ENCODE results near the gene EHD1. TPM values are rescaled to one million over a fixed set of nuclear protein-coding genes. Genes with fewer than 3 reads are reported as not detected.

Gene EHD1
- total and polyA plus RNA-seq, 5 donors = 20.8 to 35.3 (median 28.0) TPM

DNA sequence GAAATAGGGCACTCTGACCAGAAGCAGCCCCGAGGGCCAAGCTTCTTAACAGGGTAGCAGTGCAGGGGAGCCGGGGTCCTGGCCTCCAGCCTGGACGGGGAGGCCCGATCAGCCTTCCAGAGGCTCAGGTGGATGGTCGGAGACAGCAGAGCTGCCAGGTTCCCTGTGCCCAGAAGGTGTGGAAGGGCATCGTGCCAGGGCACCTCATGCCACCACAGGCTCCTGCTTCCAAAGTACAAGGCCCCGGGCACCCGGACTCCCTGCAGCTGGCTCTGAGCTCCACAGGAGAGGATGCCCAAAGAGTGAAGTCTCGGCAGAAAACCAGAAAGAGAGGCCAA lies 14.3 kb downstream of the EHD1 start:
- Histone ChIP-seq H3K27ac (ENCODE audit: low read length) (peak overlapping the region; percentile 87), H3K4me1 (ENCODE audit: control insufficient read depth, insufficient read depth, low read length) (peaks cover 28% of the 10 kb centered on the region), H3K9me3 (ENCODE audit: control insufficient read depth, low read length) (no peaks in the 10 kb centered on the region), H3K27me3 (ENCODE audit: control insufficient read depth, insufficient read depth) (no peaks in the 10 kb centered on the region), H3K4me3 (ENCODE audit: low read length) (no peak overlapping the region)
- no peak for DNase-seq
- intact Hi-C loops (cut with DNase I) = no loop called here
- 47% methylated on average over 9 of the region's 9 CpGs for WGBS
- ATAC-seq = peak; percentile 1 to 2

DNA sequence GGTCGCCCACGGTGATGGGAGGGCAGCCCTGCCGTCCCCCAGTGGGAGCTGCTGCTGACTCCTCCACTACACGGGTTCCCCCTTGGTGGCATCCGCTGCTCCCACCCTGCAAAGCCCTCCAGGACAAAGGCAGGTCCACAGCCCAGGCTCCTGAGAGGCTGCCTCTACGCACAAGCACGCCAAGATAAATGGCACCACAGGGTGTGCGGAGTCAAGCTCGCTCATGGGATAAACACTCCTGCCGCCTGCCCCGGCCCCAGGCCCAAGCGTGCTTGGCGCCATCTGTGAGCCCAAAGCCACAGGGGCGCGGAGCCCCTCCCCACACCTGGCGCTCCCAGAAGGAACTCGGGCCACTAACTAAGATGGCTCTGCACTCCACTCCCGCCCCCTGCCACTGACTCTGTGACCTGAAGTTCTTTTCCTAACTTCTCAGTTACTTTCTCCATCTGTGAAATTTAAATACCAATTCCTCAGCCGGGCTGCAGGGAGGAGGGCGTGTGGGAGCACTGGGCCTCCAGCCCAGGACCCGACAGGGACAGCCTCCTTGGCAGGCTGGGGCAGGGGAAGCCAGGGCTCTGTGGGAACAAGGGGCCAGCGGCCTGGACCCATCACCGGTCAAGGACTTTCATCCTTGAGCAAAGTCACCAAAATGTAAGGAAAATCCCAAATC lies 14.9 kb downstream of the EHD1 start:
- Histone ChIP-seq H3K4me1 (ENCODE audit: control insufficient read depth, insufficient read depth, low read length) (peaks cover 31% of the 10 kb centered on the region), H3K4me3 (ENCODE audit: low read length) (no peak overlapping the region), H3K9me3 (ENCODE audit: control insufficient read depth, low read length) (no peaks in the 10 kb centered on the region), H3K27ac (ENCODE audit: low read length) (peak overlapping the region; percentile 87), H3K27me3 (ENCODE audit: control insufficient read depth, insufficient read depth) (no peaks in the 10 kb centered on the region)
- intact Hi-C loops (cut with DNase I) = no loop called here
- peak; percentile 60 to 68 for ATAC-seq
- DNase-seq = peak in 2 of 3 donors; percentile 87 to 88
- WGBS = 49% methylated on average over 23 of the region's 23 CpGs

DNA sequence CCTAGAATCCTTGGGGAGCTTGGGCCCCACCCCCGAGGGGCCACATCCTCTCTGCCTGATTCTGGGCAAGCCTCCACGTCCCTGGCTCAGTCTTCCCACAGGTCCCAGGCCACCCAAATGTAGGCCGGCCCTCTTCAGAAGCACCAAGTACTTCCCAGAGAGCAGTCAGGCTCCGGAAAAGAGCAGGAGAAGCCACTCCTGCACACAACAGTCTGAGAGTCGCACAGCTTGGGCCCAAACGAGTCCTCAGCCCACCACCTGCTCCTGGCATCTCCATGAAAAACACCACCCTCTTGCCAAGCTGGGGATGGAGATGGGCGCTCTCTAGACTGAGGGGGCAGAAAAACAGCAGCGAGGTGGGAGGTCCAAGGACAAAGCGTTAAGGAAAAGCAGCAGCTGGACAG lies 15.4 kb downstream of the EHD1 start:
- ATAC-seq = peak; percentile 2 to 37
- peak; percentile 74 to 89 (median 85) for DNase-seq
- no peak overlapping the region for H3K4me3 ChIP-seq (ENCODE audit: low read length)
- peak overlapping the region; percentile 87 for H3K27ac ChIP-seq (ENCODE audit: low read length)
- WGBS = 39% methylated on average over 9 of the region's 9 CpGs
- intact Hi-C loops (cut with DNase I) = no loop called here
- peaks cover 31% of the 10 kb centered on the region for H3K4me1 ChIP-seq (ENCODE audit: control insufficient read depth, insufficient read depth, low read length)
- H3K27me3 ChIP-seq (ENCODE audit: control insufficient read depth, insufficient read depth) = no peaks in the 10 kb centered on the region
- no peaks in the 10 kb centered on the region for H3K9me3 ChIP-seq (ENCODE audit: control insufficient read depth, low read length)

DNA sequence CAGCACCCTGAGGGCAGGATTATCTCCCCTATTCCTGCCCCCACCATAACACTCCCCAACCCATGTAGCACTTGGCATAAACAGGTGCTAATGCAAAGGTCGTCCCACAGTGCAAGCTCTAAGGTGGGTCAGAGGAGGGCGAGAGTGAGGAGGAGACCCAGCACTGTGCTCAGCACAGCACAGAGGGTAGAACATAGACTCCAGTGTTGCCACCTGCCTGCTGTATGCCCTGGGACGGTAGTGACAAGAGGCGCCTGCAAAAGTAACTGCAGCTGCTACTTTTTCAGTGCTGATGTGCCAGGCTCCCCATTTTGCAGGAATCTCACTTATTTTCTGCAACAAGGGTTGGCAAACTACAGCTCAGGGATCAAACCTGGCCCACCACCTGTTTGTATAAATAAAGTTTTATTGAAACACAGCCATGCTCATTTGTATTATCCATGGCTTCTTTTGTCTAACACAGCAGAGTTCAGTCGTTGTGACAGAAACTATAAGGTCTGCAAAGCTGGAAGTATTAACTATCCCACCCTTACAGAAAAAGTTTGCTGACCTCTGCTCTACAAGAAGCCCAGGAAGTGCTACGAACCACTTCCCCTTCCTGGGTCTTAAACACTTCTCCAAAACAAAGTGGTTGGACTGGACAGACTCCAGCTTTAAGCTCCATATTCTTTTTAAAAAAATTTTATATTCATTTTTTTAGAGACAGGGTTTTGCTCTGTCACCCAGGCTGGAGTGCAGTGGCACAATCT lies 17.0 kb downstream of the EHD1 start:
- H3K9me3 ChIP-seq (ENCODE audit: control insufficient read depth, low read length) = no peaks in the 10 kb centered on the region
- no peak overlapping the region for H3K4me3 ChIP-seq (ENCODE audit: low read length)
- peaks cover 36% of the 10 kb centered on the region for H3K4me1 ChIP-seq (ENCODE audit: control insufficient read depth, insufficient read depth, low read length)
- DNase-seq (no peak), ATAC-seq (no peak)
- WGBS = 89% methylated on average over 6 of the region's 6 CpGs
- H3K27me3 ChIP-seq (ENCODE audit: control insufficient read depth, insufficient read depth) = no peaks in the 10 kb centered on the region
- no peak overlapping the region for H3K27ac ChIP-seq (ENCODE audit: low read length)
- intact Hi-C loops (cut with DNase I) = no loop called here

DNA sequence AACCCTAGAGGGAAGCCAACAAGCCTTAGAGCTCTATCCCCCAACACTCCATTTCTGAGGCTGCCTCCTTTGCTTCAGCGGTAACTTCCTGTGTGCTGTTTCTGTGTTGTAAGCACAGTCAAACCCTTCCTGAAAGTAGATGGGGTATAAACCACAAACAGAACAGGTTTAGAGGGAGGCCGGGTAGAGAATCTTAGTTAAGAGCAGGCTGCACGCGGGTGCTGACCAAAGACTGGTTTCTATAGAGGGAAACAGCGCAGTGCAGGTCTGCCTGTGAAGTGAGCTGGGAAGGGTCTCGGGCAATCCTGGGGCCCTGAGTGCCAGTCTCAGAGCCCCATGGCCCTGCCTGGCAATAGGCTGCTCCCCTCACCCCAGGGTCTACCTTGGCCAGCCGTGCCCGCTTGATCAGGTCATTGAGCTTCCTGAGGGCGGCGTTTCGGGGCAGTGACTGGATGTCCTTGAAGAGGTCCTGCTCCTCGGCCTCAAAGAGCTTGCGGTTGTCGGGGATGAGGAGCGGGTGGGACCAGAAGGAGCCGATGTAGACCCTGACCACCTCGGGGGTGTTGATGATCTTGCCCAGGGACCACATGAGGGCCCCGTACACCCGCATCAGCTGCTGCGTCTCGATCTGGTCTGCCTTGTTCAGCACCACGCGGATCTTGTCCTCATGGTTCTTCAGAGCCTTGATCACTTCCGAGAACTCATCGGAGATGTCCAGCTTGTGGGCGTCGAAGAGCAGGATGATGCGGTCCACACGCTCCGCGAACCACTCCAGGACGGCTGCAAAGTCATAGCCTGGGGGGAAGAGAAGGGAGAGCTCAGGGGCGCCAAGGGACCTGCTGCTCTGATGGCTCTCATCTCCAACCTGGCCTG lies 18.6 kb downstream of the EHD1 start:
- DNase-seq (peak in 2 of 3 donors; percentile 52 to 58), ATAC-seq (no peak)
- Histone ChIP-seq H3K27ac (ENCODE audit: low read length) (no peak overlapping the region), H3K4me3 (ENCODE audit: low read length) (no peak overlapping the region), H3K27me3 (ENCODE audit: control insufficient read depth, insufficient read depth) (no peaks in the 10 kb centered on the region), H3K9me3 (ENCODE audit: control insufficient read depth, low read length) (no peaks in the 10 kb centered on the region), H3K4me1 (ENCODE audit: control insufficient read depth, insufficient read depth, low read length) (peaks cover 42% of the 10 kb centered on the region)
- intact Hi-C loops (cut with DNase I) = no loop called here
- WGBS = 90% methylated on average over 33 of the region's 33 CpGs

DNA sequence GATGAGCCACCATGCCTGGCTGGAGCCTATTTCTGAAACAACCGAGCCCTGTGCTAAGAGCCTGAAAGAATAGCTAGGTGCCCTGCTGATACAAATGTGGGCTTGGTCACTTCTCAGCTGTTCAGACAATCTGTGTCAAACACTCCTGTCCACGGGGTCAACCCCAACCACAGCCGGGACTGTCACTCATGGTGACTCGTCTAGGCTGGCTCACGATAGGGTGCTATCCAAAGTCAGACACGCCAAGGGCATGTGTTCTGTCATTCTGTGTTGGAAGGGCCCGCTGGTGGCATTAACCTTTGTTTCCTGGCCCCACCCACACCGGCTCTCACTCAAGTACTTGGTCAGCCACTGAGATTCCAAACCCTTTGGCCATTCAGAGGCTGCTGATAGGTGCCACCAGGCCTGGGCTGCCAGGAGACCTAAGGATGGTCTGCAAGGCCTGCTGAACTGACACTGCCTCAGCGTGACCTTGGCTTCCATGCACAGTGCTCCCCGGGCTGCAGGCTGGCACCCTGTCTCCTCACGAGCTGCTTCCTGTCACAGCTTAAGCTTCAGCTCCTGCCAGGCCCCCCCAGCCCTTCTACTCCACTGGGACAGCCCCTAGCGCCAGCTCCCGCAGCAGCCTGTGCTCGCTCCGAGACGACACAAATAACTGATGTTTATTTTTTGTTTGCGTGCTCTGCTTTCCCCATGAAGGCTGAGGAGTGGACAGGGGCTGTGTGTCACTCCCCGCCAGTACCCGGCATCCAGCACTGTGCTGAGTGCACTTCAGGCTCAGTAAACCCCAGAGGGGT lies 19.8 kb downstream of the EHD1 start:
- DNase-seq = peak in 2 of 3 donors; percentile 76 to 81
- Histone ChIP-seq H3K4me1 (ENCODE audit: control insufficient read depth, insufficient read depth, low read length) (peaks cover 38% of the 10 kb centered on the region), H3K27ac (ENCODE audit: low read length) (peak overlapping the region; percentile 77), H3K27me3 (ENCODE audit: control insufficient read depth, insufficient read depth) (no peaks in the 10 kb centered on the region), H3K4me3 (ENCODE audit: low read length) (no peak overlapping the region), H3K9me3 (ENCODE audit: control insufficient read depth, low read length) (no peaks in the 10 kb centered on the region)
- WGBS = 63% methylated on average over 19 of the region's 19 CpGs
- intact Hi-C loops (cut with DNase I) = no loop called here
- peak; percentile 4 to 40 for ATAC-seq

DNA sequence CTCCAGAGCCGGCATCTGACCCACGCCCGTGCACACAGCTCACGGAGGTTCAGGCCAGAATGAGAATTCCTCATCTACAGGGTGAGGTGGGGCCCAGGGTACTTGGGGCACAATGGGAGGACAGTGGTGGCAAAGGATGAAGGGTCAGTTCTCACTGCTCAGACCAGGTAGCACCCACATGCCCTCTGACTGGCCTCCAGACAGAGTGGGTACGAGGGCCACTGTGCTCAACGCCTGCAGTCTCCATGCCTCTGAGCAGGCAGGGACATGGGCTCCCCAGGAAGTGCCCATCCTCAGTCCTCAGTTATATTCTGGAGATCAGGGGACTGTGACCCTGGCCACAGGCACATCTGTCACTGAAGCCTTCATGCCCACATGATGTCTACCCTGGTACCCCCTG lies 20.9 kb downstream of the EHD1 start:
- Histone ChIP-seq H3K27ac (ENCODE audit: low read length) (no peak overlapping the region), H3K9me3 (ENCODE audit: control insufficient read depth, low read length) (no peaks in the 10 kb centered on the region), H3K4me3 (ENCODE audit: low read length) (no peak overlapping the region), H3K27me3 (ENCODE audit: control insufficient read depth, insufficient read depth) (no peaks in the 10 kb centered on the region), H3K4me1 (ENCODE audit: control insufficient read depth, insufficient read depth, low read length) (peaks cover 28% of the 10 kb centered on the region)
- 96% methylated on average over 6 of the region's 6 CpGs for WGBS
- DNase-seq (no peak), ATAC-seq (no peak)
- intact Hi-C loops (cut with DNase I) = no loop called here

DNA sequence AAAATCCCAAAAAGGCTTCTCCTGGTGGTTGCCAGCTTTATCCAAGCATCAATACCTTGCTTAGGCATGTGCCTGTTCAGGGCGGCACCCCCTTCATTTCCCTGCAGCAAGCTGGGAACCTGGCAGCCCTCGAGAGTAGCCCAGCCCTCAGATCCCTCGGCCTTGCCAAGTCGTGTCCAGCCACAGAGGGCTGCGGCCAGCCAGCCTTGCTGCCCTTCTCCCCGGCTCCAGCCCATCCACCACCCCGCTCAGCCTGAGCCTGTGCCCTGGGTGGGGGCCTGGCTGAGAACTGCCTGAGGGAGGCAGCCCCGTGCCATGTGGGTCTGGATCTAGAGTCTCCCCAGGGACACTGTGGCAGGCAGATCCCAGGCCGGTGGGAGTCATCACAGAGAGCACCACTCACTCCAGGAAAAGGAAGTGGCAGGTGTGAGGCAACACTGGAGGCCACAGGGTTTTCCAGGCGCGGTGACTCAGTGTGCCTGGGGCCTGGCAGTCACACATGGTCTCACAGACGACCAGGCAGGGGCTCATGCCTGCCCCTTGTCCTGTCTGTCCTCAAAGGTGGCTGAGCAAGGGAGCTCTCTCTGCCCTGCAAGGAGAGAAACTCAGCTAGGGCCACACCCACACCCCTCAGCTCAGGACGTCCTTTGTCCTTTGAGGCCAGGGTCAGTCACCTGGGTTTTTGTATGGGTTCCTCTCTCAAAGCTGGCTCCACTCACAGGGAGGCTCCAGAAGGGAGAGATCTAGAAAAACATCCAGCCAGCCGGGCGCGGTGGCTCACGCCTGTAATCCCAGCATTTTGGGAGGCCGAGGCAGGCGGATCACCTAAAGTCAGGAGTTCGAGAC lies 21.8 kb downstream of the EHD1 start:
- DNase-seq (peak; percentile 83 to 85 (median 84)), ATAC-seq (peak; percentile 54 to 59)
- H3K27me3 ChIP-seq (ENCODE audit: control insufficient read depth, insufficient read depth) = no peaks in the 10 kb centered on the region
- H3K27ac ChIP-seq (ENCODE audit: low read length) = peak overlapping the region; percentile 45
- WGBS = 66% methylated on average over 20 of the region's 20 CpGs
- peaks cover 28% of the 10 kb centered on the region for H3K4me1 ChIP-seq (ENCODE audit: control insufficient read depth, insufficient read depth, low read length)
- intact Hi-C loops (cut with DNase I) = no loop called here
- H3K9me3 ChIP-seq (ENCODE audit: control insufficient read depth, low read length) = no peaks in the 10 kb centered on the region
- H3K4me3 ChIP-seq (ENCODE audit: low read length) = no peak overlapping the region

DNA sequence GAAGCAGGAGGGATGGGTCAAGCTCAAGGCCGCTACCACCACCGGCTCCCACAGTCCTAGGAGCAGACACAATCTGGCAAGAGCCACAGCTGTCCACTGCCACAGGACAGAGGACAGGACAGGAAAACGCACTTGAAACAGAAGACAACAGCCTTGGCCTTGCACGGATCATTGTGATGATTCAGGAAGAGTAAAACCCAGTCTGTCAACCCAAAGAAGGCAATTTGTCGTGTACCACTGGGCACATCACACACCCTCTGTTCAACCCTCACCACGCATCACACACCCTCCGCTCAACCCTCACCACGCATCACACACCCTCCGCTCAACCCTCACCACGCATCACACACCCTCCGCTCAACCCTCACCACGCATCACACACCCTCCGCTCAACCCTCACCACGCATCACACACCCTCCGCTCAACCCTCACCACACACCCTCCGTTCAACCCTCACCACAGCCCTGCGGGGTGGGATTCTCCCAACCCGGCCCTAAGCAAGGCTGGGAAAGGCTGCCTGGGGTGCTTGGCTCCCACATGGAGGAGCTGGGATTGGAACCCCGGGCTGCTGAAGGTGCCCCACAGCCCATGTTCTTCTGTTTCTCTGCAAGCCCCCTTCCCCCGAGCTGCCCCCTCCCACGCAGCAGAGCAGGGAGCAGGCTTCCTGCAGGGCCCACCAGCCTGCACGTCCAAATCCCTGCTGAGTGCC lies 22.7 kb downstream of the EHD1 start:
- Histone ChIP-seq H3K4me1 (ENCODE audit: control insufficient read depth, insufficient read depth, low read length) (peaks cover 26% of the 10 kb centered on the region), H3K4me3 (ENCODE audit: low read length) (no peak overlapping the region), H3K27ac (ENCODE audit: low read length) (peak overlapping the region; percentile 45), H3K27me3 (ENCODE audit: control insufficient read depth, insufficient read depth) (no peaks in the 10 kb centered on the region), H3K9me3 (ENCODE audit: control insufficient read depth, low read length) (no peaks in the 10 kb centered on the region)
- intact Hi-C loops (cut with DNase I) = no loop called here
- DNase-seq (peak in 1 of 3 donors; percentile 40), ATAC-seq (no peak)
- WGBS = 82% methylated on average over 20 of the region's 22 CpGs
